Ovary (tissue), 9 donors: ENCODE data around the gene PTPRN2. TPM values are rescaled to one million over a fixed set of nuclear protein-coding genes. Genes with fewer than 3 reads are reported as not detected.

Source experiments
- DNase-seq, 5 donors: peaks; one replicate each; pipeline ENCODE4 v3.0.0-alpha.2; 2019 to 2020
- H3K27ac ChIP-seq, 2 donors: fragments of 200-600 bp; one replicate each; pipeline versions ENCODE4 v1.5.1 to v1.8.0; 2019 to 2022
- H3K27me3 ChIP-seq: fragments of 200-600 bp; one replicate; pipeline ENCODE4 v1.8.0; 2022
- H3K36me3 ChIP-seq: fragments of 200-600 bp; sonication (generic); one replicate; pipeline ENCODE4 v1.5.1; 2019
- H3K4me1 ChIP-seq: one replicate; pipeline ENCODE4 v1.8.1; 2013; ENCODE audit warnings: mild to moderate bottlenecking, moderate library complexity; ENCODE audit not compliant: insufficient read depth
- H3K4me3 ChIP-seq: fragments of 200-600 bp; sonication (generic); one replicate; pipeline ENCODE4 v1.5.1; 2017
- H3K9me3 ChIP-seq, 2 donors: fragments of 200-600 bp in 1 of 2; sonication (generic) in 1 of 2; one replicate each; pipeline versions ENCODE4 v1.5.1 to v1.8.1; 2013 to 2019; ENCODE audit warnings: mild to moderate bottlenecking in 1 of 2, moderate library complexity in 1 of 2
- EP300 ChIP-seq: sonication (generic); formaldehyde crosslinking; IDR thresholded peaks from one replicate; pipeline ENCODE4 v1.6.1; 2017; ENCODE audit warnings: antibody characterized with exemption
- POLR2A ChIP-seq: fragments of 450-650 bp; IDR thresholded peaks from one replicate; pipeline ENCODE4 v1.6.1; 2017; ENCODE audit warnings: antibody characterized with exemption, mild to moderate bottlenecking, moderate library complexity
- WGBS, 3 donors: extraction: QIAGEN DNeasy Blood & Tissue Kit in 1 of 3; methylation state at CpG; one replicate each; pipeline versions ENCODE4 v1.1.5 to v1.1.7; 2013 to 2017; 5-methylcytosine and 5-hydroxymethylcytosine counted together
- intact Hi-C, 4 donors: fragments of 100-400 bp; cut with DNase I; formaldehyde crosslinking; loops; one replicate each; pipeline versions ENCODE4 v1.11.0 to v1.15.1; 2022 to 2023
- polyA plus RNA-seq, 2 donors: library from polyadenylated mRNA; stranded (reverse); fragments of 200-250 nt in 1 of 2; fragments of 350-450 nt in 1 of 2; fragmentation: Illumina TruSeq in 1 of 2; extraction: RNeasy Lipid Tissue Mini Kit (QIAGEN cat#74804) in 1 of 2; gene quantifications; one replicate each; pipeline ENCODE4 v1.2.3, GENCODE V29; 2013 to 2014
- total RNA-seq, 7 donors: library from RNA; depleted of rRNA in 2 of 7; stranded (reverse); fragments of >200 nt in 2 of 7; fragmentation: NEBNext Ultra II Directional in 3 of 7; extraction: Animal tissue kit (Norgen Biotek cat#: 25700) in 3 of 7; gene quantifications; one replicate each; pipeline versions ENCODE4 v1.1.0 to v1.2.4, GENCODE V29; 2016 to 2023
- TF ChIP-seq, protein P1 (sequence below), 3 donors: fragments of 450-650 bp in 2 of 3; fragments of 200-600 bp in 1 of 3; IDR thresholded peaks; one replicate each; pipeline versions ENCODE4 v1.5.1 to v1.8.0; 2016 to 2022; ENCODE audit warnings: antibody characterized with exemption in 3 of 3, mild to moderate bottlenecking in 1 of 3
- donor health status: DM: no; HTN: no; CAD: no; lungs with moderate emphysema.
- donor health status: DM: no; HTN: no; CAD: no.
- donor health status: Bipolar disorder and iron deficiency.
- donor health status: DM: yes; HTN: yes; CAD: no.
- donor health status: DM: no; HTN: no; CAD: no.
- donor health status: DM: yes; HTN: yes; CAD: no.

Gene PTPRN2
- total and polyA plus RNA-seq, 9 donors, result 3.5 to 11.1 (median 5.9) TPM

DNA sequence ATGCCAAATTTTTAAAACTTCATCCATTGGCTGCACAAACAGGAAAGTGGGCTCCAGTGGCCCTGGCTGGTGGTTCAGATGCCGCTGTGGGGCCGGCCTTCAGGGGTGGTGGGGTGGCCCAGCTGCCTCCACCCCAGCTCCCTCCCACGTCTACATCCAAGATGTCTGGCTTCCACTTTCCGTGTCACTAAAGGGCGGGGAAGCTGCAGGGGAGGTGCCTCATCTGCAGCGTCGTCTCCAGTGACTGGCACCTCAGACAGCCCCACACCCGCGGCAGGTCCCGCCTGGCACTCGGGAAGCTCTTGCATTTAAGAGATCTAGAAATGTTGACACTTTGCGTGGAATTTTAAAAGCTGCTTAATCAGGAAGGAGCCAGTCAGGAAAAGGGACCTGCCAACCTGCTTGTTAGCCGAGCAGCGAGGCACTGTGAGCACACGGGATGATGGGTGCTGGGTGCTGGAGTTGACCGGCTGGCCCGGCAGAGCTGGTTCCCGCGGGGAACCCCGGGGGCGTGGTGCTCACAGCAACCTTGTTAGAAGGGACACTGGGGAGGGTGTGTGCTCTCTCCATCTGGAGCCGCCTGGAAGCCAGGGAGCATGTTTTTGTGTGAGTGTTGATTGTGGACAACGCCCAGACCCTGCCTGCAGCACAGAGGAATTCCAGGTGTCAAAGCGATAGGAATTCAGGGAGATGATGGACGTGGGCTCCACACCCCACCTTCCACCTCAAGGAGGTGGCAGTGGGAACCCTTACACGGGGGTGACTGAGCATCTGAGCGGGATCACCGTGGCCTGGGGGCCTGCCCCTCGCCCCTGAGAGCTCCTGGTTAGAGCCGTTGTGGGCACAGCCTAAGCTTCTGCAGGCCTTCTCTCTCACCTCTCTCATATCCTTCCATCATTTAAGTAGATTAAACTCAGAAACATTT is 320.5 kb downstream of the PTPRN2 start:
- Histone ChIP-seq H3K9me3 (no peaks in the 10 kb centered on the region), H3K36me3 (no peaks in the 10 kb centered on the region), H3K27me3 (no peaks in the 10 kb centered on the region), H3K27ac (no peak overlapping the region), H3K4me1 (no peaks in the 10 kb centered on the region), H3K4me3 (no peak overlapping the region)
- TF ChIP-seq EP300, result no peak
- TF ChIP-seq, protein P1, sequence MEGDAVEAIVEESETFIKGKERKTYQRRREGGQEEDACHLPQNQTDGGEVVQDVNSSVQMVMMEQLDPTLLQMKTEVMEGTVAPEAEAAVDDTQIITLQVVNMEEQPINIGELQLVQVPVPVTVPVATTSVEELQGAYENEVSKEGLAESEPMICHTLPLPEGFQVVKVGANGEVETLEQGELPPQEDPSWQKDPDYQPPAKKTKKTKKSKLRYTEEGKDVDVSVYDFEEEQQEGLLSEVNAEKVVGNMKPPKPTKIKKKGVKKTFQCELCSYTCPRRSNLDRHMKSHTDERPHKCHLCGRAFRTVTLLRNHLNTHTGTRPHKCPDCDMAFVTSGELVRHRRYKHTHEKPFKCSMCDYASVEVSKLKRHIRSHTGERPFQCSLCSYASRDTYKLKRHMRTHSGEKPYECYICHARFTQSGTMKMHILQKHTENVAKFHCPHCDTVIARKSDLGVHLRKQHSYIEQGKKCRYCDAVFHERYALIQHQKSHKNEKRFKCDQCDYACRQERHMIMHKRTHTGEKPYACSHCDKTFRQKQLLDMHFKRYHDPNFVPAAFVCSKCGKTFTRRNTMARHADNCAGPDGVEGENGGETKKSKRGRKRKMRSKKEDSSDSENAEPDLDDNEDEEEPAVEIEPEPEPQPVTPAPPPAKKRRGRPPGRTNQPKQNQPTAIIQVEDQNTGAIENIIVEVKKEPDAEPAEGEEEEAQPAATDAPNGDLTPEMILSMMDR (IDR thresholded peaks at IDR 0.05), result no peak
- TF ChIP-seq POLR2A, result no peak
- no peak for DNase-seq
- WGBS, 3 donors, result 56 to 59% (median 58%) methylated on average over 30 of the region's 30 CpGs
- intact Hi-C loops, result no loop called here

DNA sequence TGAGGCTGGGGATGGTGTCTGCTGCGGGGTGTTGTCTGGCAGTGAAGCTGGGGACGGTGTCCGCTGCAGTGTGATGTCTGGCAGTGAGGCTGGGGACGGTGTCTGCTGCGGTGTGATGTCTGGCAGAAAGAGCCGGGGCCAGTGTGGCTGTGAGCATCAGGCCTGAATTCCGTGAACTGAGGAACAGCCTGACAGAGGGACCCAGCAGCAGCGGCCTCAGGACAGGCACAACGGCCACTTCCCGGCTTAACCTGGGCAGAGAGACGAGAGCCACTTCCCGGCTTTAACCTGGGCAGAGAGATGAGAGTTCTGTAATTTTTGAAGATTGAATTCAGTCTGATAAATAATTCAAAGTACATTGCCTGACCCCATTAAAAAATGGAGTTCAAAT is 321.2 kb downstream of the PTPRN2 start:
- DNase-seq, result no peak
- intact Hi-C loops, result no loop called here
- WGBS, 3 donors, result 86 to 88% (median 88%) methylated on average over 9 to 12 of the region's 12 CpGs
- no peaks in the 10 kb centered on the region for H3K27me3 ChIP-seq
- no peaks in the 10 kb centered on the region for H3K9me3 ChIP-seq
- no peak overlapping the region for H3K4me3 ChIP-seq
- H3K4me1 ChIP-seq, result no peaks in the 10 kb centered on the region
- no peak overlapping the region for H3K27ac ChIP-seq
- no peaks in the 10 kb centered on the region for H3K36me3 ChIP-seq
- TF ChIP-seq, protein P1 (IDR thresholded peaks at IDR 0.05), result no peak
- TF ChIP-seq EP300 (no peak), POLR2A (no peak)

DNA sequence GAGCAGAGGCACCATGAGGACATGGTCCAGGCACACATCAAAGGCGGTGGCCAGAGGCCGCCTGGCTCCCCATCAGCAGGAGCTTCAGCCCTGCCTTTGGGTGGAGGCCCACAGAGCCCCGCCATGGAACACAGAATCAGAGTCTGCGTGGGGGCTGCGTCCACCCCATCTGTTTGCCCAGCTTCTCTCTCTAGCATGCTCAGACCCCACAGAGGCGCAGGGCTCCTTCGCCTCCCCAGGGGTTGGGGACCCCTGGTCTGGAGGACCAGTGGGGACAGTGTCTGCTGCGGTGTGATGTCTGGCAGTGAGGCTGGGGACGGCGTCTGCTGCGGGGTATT is 321.9 kb downstream of the PTPRN2 start:
- H3K27me3 ChIP-seq, result no peaks in the 10 kb centered on the region
- H3K36me3 ChIP-seq, result no peaks in the 10 kb centered on the region
- H3K4me1 ChIP-seq, result no peaks in the 10 kb centered on the region
- H3K9me3 ChIP-seq, result no peaks in the 10 kb centered on the region
- 79 to 95% (median 89%) methylated on average over 8 to 11 of the region's 11 CpGs for WGBS, 3 donors
- no peak for DNase-seq
- intact Hi-C loops, result no loop called here
- H3K4me3 ChIP-seq, result no peak overlapping the region
- H3K27ac ChIP-seq, result no peak overlapping the region
- TF ChIP-seq, protein P1 (IDR thresholded peaks at IDR 0.05), result no peak
- TF ChIP-seq EP300, result no peak
- no peak for TF ChIP-seq POLR2A

DNA sequence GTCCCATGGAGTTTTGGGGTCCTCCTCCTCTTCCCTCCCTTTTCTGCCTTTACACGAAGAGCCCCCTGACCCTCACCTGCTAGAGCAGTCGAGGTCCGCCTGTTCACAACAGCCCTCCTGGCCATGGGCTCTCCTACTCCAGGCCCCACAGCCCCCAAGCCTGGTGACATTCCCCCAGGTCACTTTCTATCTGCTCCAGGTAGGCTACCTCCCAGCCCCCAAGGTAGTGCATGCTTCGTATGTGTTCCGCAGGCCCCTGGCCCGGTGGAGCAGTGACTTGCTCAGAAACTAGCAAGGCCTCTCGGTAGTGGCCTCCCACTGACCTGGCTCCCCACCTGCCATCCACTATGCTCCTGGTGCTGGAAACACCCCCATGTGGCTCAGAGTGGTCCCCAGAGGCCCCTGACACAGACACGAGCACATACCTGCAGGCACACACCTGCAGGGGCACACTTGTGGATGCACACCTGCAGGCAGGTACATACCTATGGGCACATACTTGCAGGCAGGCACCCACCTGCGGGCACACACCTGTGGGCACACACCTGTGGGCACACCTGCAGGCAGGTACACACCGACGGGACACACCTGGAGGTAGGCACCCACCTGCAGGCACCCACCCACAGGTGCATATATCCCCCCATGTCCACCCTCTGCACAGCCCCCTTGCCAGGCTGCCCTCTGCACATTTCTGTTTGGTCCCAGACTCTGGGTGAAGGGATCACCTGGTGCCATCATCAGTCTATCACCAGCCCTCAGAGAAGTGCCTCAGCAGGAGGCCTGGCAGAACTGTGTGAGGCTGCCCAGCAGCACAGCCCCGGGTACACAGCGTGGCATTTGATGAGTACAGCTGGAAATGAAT is 322.5 kb downstream of the PTPRN2 start:
- TF ChIP-seq POLR2A, result no peak
- TF ChIP-seq, protein P1 (IDR thresholded peaks at IDR 0.05), result no peak
- no peak for TF ChIP-seq EP300
- Histone ChIP-seq H3K4me3 (no peak overlapping the region), H3K4me1 (no peaks in the 10 kb centered on the region), H3K36me3 (no peaks in the 10 kb centered on the region), H3K27ac (no peak overlapping the region), H3K27me3 (no peaks in the 10 kb centered on the region), H3K9me3 (no peaks in the 10 kb centered on the region)
- 86 to 89% (median 87%) methylated on average over 12 to 13 of the region's 13 CpGs for WGBS, 3 donors
- no peak for DNase-seq
- intact Hi-C loops, result no loop called here
